T-helper 1 cell (primary cell): ENCODE measurements around the gene CACNA1C.

ENCODE experiments used
- DNase-seq, 5 donors: peaks; one replicate each; pipeline ENCODE4 v3.0.0-alpha.2; 2012 to 2020

The CACNA1C gene

GRCh38 chr12:2396448-2396871, 343.7 kb downstream of the CACNA1C start:
- no peak for DNase-seq

GRCh38 chr12:2397356-2398045, 344.7 kb downstream of the CACNA1C start:
- DNase-seq, result no peak

- no peak for DNase-seq
Measured at GRCh38 chr12:2401040-2401439, 348.3 kb downstream of the CACNA1C start.

- DNase-seq, result no peak
Measured at GRCh38 chr12:2402073-2402579, 349.3 kb downstream of the CACNA1C start.

GRCh38 chr12:2403221-2403976, 350.6 kb downstream of the CACNA1C start:
- no peak for DNase-seq

GRCh38 chr12:2405039-2405438, 352.3 kb downstream of the CACNA1C start:
- DNase-seq, result no peak

- DNase-seq, result no peak
Measured at GRCh38 chr12:2406903-2407302, 354.1 kb downstream of the CACNA1C start.

GRCh38 chr12:2408262-2408661, 355.5 kb downstream of the CACNA1C start:
- no peak for DNase-seq

- no peak for DNase-seq
Measured at GRCh38 chr12:2409656-2410265, 357.0 kb downstream of the CACNA1C start.

- DNase-seq, result no peak
Measured at GRCh38 chr12:2410496-2410895, 357.7 kb downstream of the CACNA1C start.

- no peak for DNase-seq
Measured at GRCh38 chr12:2411011-2411410, 358.2 kb downstream of the CACNA1C start.

- DNase-seq, result no peak
Measured at GRCh38 chr12:2411616-2412304, 359.0 kb downstream of the CACNA1C start.

GRCh38 chr12:2412305-2412643, 359.5 kb downstream of the CACNA1C start:
- DNase-seq, result no peak

- DNase-seq, result no peak
Measured at GRCh38 chr12:2413301-2413700, 360.5 kb downstream of the CACNA1C start.

- DNase-seq, result no peak
Measured at GRCh38 chr12:2413999-2414792, 361.4 kb downstream of the CACNA1C start.

GRCh38 chr12:2414810-2415567, 362.2 kb downstream of the CACNA1C start:
- no peak for DNase-seq

GRCh38 chr12:2415568-2415944, 362.8 kb downstream of the CACNA1C start:
- no peak for DNase-seq

GRCh38 chr12:2416158-2416557, 363.4 kb downstream of the CACNA1C start:
- DNase-seq, result no peak

GRCh38 chr12:2417481-2418160, 364.8 kb downstream of the CACNA1C start:
- no peak for DNase-seq

- no peak for DNase-seq
Measured at GRCh38 chr12:2418579-2418978, 365.8 kb downstream of the CACNA1C start.

- DNase-seq, result no peak
Measured at GRCh38 chr12:2422591-2422990, 369.8 kb downstream of the CACNA1C start.
